Activated T-helper 1 cell treated with anti-CD3 and anti-CD28 coated beads, Interleukin-2, amount 50 U/mL, for 16 hours (primary cell): Measurements from ENCODE around the gene NTNG2.

ENCODE experiments used
- DNase-seq, 2 donors: peaks; one replicate each; pipeline ENCODE4 v3.0.0-alpha.2; 2020; ENCODE audit warnings: low read depth in 1 of 2, low spot score in 1 of 2

The NTNG2 gene

GRCh38 chr9:132201139-132201538 is 39.3 kb downstream of the NTNG2 start:
- no peak for DNase-seq

GRCh38 chr9:132201780-132202703 is 40.2 kb downstream of the NTNG2 start:
- DNase-seq: no peak

DNA sequence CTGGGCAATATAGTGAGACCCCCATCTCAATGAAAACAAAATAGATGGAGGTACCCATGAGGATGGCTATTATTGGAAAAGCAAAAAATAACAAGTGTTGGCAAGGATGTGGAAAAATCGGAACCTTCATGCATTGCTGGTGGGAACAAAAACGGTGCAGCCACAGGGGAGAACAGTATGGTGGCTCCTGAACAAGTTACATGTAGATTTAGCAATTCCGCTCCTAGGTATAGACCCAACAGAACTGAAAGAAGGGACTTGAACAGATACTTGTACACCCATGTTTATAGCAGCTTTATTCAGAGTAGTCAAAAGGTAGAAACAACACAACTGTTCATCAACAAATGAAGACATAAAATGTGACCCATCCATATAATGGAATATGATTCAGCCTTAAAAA is 43.0 kb downstream of the NTNG2 start:
- DNase-seq: no peak

GRCh38 chr9:132207215-132207614 is 45.4 kb downstream of the NTNG2 start:
- no peak for DNase-seq

GRCh38 chr9:132207839-132208615 is 46.2 kb downstream of the NTNG2 start:
- DNase-seq: no peak

GRCh38 chr9:132209228-132209627 is 47.4 kb downstream of the NTNG2 start:
- DNase-seq: no peak

DNA sequence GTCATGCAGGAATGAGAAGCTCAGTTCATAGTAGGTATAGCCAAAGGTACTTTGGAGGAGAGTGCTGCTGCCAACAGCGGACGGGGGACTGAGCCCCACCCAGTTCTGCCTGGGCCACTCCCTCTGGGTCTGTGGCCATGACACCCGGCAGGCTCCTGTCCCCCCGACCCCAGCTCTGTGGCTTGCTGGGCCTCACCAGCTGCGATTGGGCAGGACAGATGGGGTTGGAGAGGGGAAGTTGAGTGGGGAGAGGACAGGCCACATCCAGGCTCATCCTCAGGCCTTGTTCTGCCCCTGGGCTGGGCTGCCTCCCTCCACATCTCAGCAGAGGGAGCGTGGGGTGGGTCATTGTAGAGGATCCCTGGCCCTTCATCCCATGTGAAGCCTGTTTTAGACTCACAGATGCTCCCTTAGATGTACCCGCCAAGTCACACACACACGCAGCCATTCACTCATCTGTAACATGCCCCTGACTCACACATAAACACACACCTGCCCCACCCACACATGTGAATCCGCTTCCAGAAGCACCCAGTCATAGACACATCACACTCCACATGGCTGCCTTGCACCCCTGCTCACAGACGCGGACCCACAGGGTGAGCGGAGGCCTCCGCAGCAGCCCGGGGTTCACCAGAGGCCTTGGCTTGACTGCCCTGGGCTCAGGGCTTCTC is 48.8 kb downstream of the NTNG2 start:
- DNase-seq: no peak

DNA sequence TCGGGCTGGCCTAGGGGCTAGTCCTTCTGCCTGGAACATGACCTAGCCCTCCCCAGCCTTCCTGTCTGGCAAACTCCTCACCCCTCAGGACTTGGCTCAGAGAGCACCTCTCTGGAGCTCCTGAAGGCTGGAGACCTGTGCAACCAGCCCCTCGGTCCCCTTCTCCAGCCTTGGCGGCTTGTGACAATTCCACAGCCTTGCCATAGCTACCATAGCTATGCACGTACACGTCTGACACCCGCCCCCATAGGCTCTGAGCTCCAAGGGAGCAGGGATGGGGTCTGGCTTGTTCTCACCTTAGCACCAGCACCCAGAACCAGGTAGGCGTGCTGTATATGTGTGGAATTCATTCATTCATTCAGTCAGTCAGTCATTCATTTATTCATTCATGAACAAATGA is 49.7 kb downstream of the NTNG2 start:
- no peak for DNase-seq

GRCh38 chr9:132214027-132214622 is 52.3 kb downstream of the NTNG2 start:
- DNase-seq: no peak

DNA sequence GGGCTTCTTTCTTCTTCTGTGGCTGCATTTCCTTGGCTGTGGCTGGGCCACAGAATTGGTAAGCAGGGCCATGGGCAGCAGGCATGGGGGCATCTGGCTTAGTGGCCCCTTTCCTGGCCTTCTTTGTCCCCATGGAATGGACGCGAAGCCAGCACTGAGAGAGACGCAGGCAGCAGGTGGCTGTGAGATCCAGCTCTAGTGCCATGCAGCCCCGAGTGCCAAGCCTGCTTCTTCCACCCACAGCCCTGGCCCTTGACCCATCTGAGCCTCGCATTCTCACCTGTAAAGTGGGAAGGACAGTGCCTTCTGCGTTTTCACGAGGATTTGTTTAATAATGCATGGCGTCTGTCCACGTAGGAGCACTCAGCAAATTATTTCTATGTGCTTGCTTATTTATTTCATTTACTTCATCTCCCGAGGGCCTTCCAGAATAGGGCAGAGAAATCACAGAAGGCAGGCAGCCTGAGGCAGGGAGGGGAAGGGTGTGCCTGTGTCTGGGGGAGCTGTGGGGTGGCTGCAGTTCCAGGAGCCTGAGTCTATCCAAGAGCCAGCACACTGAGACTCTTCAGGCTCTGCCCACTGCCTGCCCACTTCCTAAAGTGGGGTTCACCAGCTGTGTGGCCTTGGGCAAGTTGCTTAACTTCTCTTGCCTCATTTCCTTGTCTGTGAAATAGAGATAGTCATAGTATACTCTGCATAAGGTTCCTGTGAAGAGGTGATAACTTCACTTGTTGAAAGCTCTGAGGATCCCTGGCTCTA is 55.2 kb downstream of the NTNG2 start:
- no peak for DNase-seq

GRCh38 chr9:132218208-132218607 is 56.4 kb downstream of the NTNG2 start:
- no peak for DNase-seq

- no peak for DNase-seq
Measured at GRCh38 chr9:132221941-132222340, 60.1 kb downstream of the NTNG2 start.

DNA sequence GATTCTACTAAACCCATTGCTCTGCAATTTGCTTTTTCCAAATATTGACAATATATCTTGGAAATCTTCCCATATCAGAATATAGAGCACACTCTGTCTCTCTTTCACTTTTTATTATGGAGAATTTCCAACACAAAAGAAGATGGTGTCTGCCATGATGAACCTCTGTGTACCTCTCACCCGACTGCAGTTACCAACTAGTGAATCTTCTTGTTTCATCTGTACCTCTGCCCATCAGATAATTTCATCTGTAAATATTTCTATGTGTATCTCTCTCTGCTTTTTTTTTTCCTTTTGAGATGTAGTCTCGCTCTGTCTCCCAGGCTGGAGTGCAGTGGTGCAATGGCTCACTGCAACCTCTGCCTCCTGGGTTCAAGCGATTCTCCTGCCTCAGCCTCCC is 62.8 kb downstream of the NTNG2 start:
- no peak for DNase-seq

DNA sequence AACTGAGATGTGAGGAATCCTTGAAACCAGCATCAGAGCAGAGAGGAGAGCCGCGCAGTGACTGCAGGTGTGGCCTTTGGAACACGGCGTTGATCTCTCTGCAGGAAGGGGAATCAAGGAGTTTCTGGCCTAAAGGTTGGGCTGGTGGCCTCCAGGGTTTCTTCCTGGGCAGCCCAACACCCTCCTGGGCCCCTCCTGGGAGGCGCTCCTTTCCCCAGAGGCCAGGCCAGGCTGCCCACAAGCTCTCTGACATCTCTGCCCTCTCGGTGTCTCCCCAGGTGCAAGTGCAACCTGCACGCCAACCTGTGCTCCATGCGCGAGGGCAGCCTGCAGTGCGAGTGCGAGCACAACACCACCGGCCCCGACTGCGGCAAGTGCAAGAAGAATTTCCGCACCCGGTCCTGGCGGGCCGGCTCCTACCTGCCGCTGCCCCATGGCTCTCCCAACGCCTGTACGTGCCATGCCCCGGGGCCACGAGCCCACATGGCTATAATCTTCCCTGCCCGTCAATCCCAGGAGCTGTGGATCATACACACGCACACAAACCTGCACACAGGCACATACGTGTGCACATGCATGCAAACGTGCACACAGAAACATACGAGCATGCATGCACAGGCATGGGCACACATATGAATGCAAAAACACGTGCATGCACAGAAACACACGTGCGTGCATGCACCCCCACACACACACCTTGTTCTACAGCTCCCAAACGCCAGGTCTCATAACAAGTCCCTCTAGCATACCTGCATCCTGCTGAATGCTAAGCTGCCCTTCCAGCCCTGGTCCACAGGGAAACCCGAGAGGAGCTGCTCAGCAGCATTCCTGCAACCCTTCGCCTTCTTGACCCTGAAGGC is 64.9 kb downstream of the NTNG2 start:
- DNase-seq: no peak

- DNase-seq: no peak
Measured at GRCh38 chr9:132228062-132228461, 66.2 kb downstream of the NTNG2 start.

DNA sequence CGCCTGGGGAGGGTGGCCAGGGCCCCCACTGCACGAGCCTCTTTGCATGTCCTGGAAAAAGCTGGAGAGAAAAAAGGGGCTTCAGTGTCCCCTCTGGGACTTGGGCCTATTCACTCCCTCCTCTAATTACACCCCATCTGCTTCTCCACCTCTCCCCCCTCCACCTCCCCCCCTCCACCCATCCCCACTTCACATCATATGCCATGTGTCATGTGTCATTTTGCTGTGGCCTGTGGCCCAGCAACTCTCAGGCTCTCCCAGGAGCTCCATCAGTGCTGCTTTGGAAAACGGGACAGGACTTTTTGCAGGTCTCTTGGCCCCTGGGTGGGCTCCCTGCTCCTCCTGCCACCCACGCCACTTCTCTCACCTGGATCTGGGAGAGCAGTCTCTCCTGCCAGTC is 68.7 kb downstream of the NTNG2 start:
- no peak for DNase-seq

DNA sequence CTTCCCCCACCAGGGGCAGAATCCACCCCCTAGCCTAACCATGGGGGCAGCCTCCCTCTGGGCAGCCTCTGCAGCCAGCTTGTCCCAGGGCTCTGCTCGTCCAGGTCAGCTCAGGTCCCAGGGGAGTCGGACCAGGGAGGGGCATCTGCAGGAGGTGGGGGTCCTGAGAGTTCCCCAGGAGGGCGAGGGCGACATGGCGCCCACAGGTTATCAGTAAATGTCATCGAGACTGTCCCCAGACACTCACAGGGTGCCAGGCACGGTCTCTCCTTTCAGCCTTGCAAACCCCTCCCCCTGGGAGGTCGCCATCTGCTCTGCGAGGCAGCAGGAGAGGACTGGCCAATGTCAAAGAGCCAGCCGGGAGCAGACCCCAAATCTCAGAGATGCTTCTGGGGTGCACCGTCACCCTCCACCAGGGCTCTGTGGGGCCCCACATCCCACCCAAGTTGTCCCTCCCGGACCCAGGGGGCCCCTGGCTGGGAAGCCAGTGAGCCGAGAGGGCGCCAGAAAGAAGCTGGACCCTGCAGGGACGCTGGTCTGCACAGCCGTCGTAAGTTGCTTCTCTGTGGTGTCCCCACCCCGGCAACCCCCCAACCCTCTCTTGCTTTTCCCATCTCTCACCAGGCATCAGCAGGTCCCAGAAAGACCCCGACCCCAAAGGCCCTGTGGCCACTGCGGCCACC is 69.3 kb downstream of the NTNG2 start:
- DNase-seq: no peak

DNA sequence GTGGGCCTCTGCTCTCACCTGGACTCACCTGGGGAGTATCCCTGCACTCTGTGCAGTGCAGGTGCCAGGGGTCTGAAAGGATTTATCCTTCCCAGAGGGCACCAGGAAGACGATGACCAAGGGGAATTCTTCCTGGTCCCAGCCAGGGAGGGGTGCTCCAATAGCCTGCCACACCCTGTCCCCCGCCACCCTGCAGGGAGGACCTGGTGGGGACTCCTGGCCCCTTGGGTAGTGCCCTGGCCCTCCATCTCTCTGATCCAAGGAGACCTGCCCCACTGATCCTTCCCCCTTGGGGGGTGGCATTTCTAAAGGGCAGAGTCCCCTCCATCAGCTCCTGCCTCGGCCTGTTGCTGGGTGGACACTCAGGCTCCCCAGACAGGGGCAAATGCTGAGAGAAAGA is 70.7 kb downstream of the NTNG2 start:
- DNase-seq: no peak

DNA sequence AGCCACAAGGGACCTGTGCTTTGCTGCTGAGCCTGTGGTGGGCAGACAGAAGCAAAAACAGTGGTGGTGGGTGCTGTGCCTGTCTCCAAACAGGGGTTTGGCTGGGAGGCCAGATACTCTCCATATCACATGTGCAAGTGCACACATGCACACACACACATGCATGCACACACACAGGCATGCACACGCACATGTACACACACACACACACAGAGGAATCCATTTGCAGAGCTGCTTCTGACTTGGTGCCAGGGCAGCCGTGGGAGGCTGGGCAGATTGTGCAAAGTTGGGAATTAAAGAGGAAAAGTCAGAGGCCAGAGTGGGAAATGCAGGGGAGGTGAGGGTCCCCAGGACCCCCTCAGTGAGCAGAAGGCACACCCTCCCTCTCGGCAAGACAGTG is 71.3 kb downstream of the NTNG2 start:
- no peak for DNase-seq
